ENCODE results near the gene GAL3ST2. TPM values are rescaled to one million over a fixed set of nuclear protein-coding genes. Genes with fewer than 3 reads are reported as not detected.

Gene GAL3ST2
- total and polyA plus RNA-seq, 2 experiments from 2014 or later: not detected

DNA sequence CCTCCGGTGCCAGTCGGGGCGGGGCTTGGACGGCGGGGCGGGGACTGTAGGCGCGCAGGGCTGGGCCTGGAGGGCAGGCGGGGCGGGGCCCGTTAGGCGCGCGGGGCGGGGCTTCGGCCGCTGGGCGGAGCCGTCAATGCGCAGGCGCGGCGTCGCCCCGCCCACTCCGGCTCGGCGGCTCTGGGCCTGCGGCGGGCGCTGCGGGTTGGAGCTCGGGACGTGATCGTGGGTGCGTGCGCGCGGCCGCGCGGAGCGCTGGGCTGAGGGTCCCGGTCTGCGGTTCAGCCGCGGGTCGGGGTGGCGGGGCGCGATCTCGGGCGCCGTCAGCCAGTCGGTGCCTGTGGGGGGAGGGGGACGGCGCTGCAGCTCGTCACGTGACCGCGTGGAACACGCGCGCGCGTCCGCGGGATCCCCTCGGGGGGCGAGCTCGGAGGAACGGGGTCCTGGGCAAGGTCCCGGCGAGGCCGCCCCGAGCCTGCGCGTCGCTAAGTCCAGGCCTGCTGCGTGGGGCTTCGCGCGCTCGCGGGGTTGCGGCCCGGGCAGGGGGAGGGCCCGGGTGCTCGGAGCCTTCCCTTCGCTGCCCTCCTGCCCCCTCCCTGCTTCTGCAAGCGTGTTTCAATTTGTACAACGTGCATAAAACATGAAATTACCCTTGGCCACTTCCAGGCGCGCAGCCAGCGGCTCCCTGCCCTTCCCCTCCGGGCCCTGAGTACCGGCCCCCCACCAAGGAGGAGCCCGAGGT is 42.0 kb upstream of the GAL3ST2 start, which contains the start of gene D2HGDH:
TSS of gene D2HGDH (plus strand) at position 164 of the 742 bp plus-strand sequence. CDS start 595 bp downstream, outside the sequence.
- Histone ChIP-seq H3K36me3 (ENCODE audit: low read depth) (no peaks in the 10 kb centered on the region), H3K4me2 (ENCODE audit: unreplicated experiment) (peak within 1 kb of the TSS; percentile 70), H3K4me3 (peak within 1 kb of the TSS; percentile 84), H3K9me3 (ENCODE audit: low read depth) (no peaks in the 10 kb centered on the region), H3K79me2 (ENCODE audit: insufficient read depth) (peaks cover 9% of the 10 kb centered on the region), H3K27me3 (replicated peaks; ENCODE audit: insufficient read depth) (no peaks in the 10 kb centered on the region), H3F3A (ENCODE audit: insufficient read depth) (no peaks in the 10 kb centered on the region), H3K9ac (peak within 1 kb of the TSS; percentile 77), H4K20me1 (ENCODE audit: insufficient read depth) (no peaks in the 10 kb centered on the region), H3K4me1 (ENCODE audit: insufficient read depth) (peaks cover 3% of the 10 kb centered on the region; the same call in 1 of the 2 replicates), H3K9me2 (ENCODE audit: insufficient read depth) (no peaks in the 10 kb centered on the region), H2AFZ (peak within 1 kb of the TSS; percentile 93), H3K27ac (peak within 1 kb of the TSS; percentile 53)
- no peak for TF ChIP-seq EZH2phosphoT487 (IDR thresholded peaks at IDR 0.05; ENCODE audit: insufficient read depth, low read depth)
- TF ChIP-seq EZH2 (IDR thresholded peaks at IDR 0.05; ENCODE audit: insufficient read depth, poor library complexity, severe bottlenecking): no peak
- peak; percentile 97 for DNase-seq
- in situ Hi-C loops (cut with MboI): no loop called here
- WGBS, 2 experiments (ENCODE audit: low coverage in 1 of 2, low lambda C conversion rate in 2 of 2, missing lambda C conversion rate in 2 of 2): 1% methylated on average over 17 to 63 of the region's 98 CpGs

DNA sequence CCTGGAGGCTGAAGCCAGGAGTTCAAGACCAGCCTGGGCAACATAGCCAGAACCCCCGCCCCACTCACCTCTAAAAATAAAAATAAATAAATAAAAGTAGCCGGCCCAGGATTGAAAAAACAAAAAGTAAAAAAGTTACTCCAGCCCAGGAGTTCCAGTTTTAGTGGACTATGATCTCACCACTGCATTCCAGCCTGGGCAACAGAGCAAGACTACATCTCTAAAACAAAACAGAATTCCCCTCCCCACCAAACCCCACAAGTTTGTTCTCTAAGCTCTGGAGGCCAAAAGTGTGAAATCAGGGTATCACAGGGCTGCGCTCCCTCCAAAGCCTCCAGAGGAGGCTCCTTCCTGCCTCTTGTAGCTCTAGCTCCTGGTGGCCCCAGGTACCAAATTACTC is 40.5 kb upstream of the GAL3ST2 start:
- H3K79me2 ChIP-seq (ENCODE audit: insufficient read depth): peaks cover 14% of the 10 kb centered on the region
- H4K20me1 ChIP-seq (ENCODE audit: insufficient read depth): no peaks in the 10 kb centered on the region
- H3K4me2 ChIP-seq (ENCODE audit: unreplicated experiment): peak overlapping the region; percentile 70
- no peak overlapping the region for H2AFZ ChIP-seq
- H3K9me3 ChIP-seq (ENCODE audit: low read depth): no peaks in the 10 kb centered on the region
- no peak for TF ChIP-seq EZH2phosphoT487 (IDR thresholded peaks at IDR 0.05; ENCODE audit: insufficient read depth, low read depth)
- TF ChIP-seq EZH2 (IDR thresholded peaks at IDR 0.05; ENCODE audit: insufficient read depth, poor library complexity, severe bottlenecking): no peak
- H3F3A ChIP-seq (ENCODE audit: insufficient read depth): no peaks in the 10 kb centered on the region
- H3K27ac ChIP-seq: no peak overlapping the region
- H3K4me3 ChIP-seq: no peak overlapping the region
- no peaks in the 10 kb centered on the region for H3K27me3 ChIP-seq (replicated peaks; ENCODE audit: insufficient read depth)
- peaks cover 6% of the 10 kb centered on the region; the same call in 1 of the 2 replicates for H3K4me1 ChIP-seq (ENCODE audit: insufficient read depth)
- in situ Hi-C loops (cut with MboI): no loop called here
- no peaks in the 10 kb centered on the region for H3K36me3 ChIP-seq (ENCODE audit: low read depth)
- H3K9me2 ChIP-seq (ENCODE audit: insufficient read depth): no peaks in the 10 kb centered on the region
- no peak overlapping the region for H3K9ac ChIP-seq
- 69 to 71% methylated on average over 3 of the region's 3 CpGs for WGBS, 2 experiments (ENCODE audit: low coverage in 1 of 2, low lambda C conversion rate in 2 of 2, missing lambda C conversion rate in 2 of 2)
- DNase-seq: no peak

DNA sequence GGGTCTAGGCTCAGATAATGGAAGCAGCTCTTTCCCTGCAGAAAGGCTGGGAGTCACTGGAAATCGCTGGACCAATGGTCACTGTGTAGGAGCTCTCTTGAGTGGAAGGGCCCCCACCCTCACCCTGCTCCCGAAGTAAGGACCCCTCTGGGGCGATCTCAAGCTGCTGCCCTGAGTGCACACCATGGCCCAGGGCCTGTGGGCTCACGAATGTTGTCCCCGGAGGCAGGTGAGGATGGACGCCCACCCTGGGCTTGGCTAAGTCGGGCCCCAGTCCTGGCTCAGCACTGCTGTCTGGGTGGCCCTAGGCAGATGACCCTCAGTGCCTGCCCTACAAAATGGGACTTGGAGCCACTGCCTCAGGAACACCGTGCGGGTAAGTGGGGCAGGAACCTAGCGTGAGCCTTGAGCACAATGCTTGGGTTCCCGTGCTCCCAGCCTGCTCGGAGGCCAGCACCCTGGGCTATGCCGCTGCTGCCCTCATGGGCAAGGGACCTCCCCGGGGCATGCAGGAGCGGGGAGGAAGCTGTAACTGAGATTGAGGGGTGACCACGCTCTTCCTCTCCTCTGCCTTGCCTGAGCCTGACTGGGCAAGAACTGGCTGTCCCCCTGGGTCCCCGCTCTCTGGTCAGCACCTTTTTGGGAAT is 38.5 kb upstream of the GAL3ST2 start:
- H3K4me3 ChIP-seq: no peak overlapping the region
- TF ChIP-seq EZH2 (IDR thresholded peaks at IDR 0.05; ENCODE audit: insufficient read depth, poor library complexity, severe bottlenecking) (no peak), EZH2phosphoT487 (IDR thresholded peaks at IDR 0.05; ENCODE audit: insufficient read depth, low read depth) (no peak)
- no peak for DNase-seq
- H3K4me1 ChIP-seq (ENCODE audit: insufficient read depth): peaks cover 6% of the 10 kb centered on the region; the same call in 1 of the 2 replicates
- in situ Hi-C loops (cut with MboI): no loop called here
- H3K4me2 ChIP-seq (ENCODE audit: unreplicated experiment): no peak overlapping the region
- no peaks in the 10 kb centered on the region for H3K27me3 ChIP-seq (replicated peaks; ENCODE audit: insufficient read depth)
- no peaks in the 10 kb centered on the region for H3K36me3 ChIP-seq (ENCODE audit: low read depth)
- H3K9me2 ChIP-seq (ENCODE audit: insufficient read depth): no peaks in the 10 kb centered on the region
- no peak overlapping the region for H3K27ac ChIP-seq
- H3K9ac ChIP-seq: no peak overlapping the region
- no peaks in the 10 kb centered on the region for H3F3A ChIP-seq (ENCODE audit: insufficient read depth)
- H2AFZ ChIP-seq: no peak overlapping the region
- H3K79me2 ChIP-seq (ENCODE audit: insufficient read depth): peaks cover 22% of the 10 kb centered on the region
- no peaks in the 10 kb centered on the region for H3K9me3 ChIP-seq (ENCODE audit: low read depth)
- 95 to 98% methylated on average over 11 to 17 of the region's 17 CpGs for WGBS, 2 experiments (ENCODE audit: low coverage in 1 of 2, low lambda C conversion rate in 2 of 2, missing lambda C conversion rate in 2 of 2)
- no peaks in the 10 kb centered on the region for H4K20me1 ChIP-seq (ENCODE audit: insufficient read depth)

DNA sequence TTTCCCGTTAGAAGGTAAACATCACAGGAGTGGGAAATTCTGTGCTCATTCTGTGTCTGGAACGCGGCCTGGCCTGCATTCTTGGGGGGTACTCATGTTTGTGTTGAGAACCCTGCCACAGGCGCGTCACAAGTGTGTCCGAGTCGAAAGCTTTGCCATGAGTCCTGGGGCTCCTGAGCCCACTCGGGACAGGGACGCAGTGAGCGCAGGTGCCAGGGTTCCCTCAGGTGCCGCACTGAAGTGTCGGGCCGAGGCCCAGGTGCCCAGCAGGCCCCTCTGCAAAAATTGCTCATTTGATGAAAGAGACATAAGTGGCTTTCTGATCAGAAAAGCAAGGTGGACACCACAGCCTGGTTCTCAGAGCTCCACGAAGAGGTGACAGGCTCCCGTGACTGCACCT is 37.4 kb upstream of the GAL3ST2 start:
- H3K4me1 ChIP-seq (ENCODE audit: insufficient read depth): peaks cover 6% of the 10 kb centered on the region; the same call in 1 of the 2 replicates
- H3K79me2 ChIP-seq (ENCODE audit: insufficient read depth): peaks cover 22% of the 10 kb centered on the region
- no peak overlapping the region for H3K4me3 ChIP-seq
- no peak overlapping the region for H3K27ac ChIP-seq
- TF ChIP-seq EZH2phosphoT487 (IDR thresholded peaks at IDR 0.05; ENCODE audit: insufficient read depth, low read depth): no peak
- no peak for TF ChIP-seq EZH2 (IDR thresholded peaks at IDR 0.05; ENCODE audit: insufficient read depth, poor library complexity, severe bottlenecking)
- H2AFZ ChIP-seq: no peak overlapping the region
- H3K36me3 ChIP-seq (ENCODE audit: low read depth): no peaks in the 10 kb centered on the region
- no peaks in the 10 kb centered on the region for H3F3A ChIP-seq (ENCODE audit: insufficient read depth)
- WGBS, 2 experiments (ENCODE audit: low coverage in 1 of 2, low lambda C conversion rate in 2 of 2, missing lambda C conversion rate in 2 of 2): 93 to 96% methylated on average over 15 of the region's 15 CpGs
- no peaks in the 10 kb centered on the region for H3K9me3 ChIP-seq (ENCODE audit: low read depth)
- DNase-seq: no peak
- in situ Hi-C loops (cut with MboI): no loop called here
- H4K20me1 ChIP-seq (ENCODE audit: insufficient read depth): no peaks in the 10 kb centered on the region
- H3K9me2 ChIP-seq (ENCODE audit: insufficient read depth): no peaks in the 10 kb centered on the region
- H3K27me3 ChIP-seq (replicated peaks; ENCODE audit: insufficient read depth): no peaks in the 10 kb centered on the region
- no peak overlapping the region for H3K9ac ChIP-seq
- H3K4me2 ChIP-seq (ENCODE audit: unreplicated experiment): no peak overlapping the region

Data from GM23248 (cell line).